Epithelial cell of prostate (primary cell): ENCODE results near the gene DNAL1.

Experiments used
- DNase-seq: peaks from one replicate; pipeline ENCODE4 v3.0.0-alpha.2; 2011; ENCODE audit warnings: low read depth, low spot score
- H3K27ac ChIP-seq: fragments of 450-650 bp; 2 replicates; pipeline ENCODE4 v1.5.1; 2017; ENCODE audit warnings: mild to moderate bottlenecking

DNAL1 gene

DNA sequence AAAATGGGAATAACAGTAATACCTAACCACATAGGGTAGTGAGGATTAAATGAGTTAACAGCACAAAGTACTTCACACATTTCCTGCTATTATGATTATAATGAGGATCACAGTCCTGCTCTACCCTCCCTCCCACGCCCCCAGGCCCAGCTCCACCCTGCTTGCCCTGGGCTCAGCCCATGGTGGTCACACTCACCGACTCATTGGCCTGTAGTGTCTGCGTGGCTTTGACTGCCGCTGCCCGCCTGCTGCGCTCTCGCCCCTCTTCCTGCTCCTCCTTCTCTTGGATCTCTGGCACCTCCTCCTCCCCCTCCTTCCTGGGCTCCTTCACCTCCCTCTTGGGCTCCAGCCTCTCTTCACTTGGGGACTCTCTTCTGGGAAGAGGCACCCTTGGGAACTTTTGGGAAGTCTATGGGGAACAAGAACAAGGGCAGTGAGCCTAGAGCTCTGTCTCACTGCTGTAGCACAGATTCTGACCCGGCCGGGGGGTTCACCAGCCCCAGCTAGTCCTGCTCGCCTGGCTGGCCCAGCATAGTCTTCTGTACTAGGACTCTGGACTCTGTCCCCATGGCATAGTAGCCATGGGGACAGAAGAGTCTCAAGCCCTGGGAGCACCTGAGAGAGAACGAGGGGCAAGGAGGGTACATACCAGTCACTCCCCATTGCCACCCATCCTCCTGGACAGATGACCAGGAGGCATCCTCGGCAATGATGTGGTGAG is 76.5 kb downstream of the DNAL1 start:
- H3K27ac ChIP-seq, result no peak overlapping the region
- no peak for DNase-seq

DNA sequence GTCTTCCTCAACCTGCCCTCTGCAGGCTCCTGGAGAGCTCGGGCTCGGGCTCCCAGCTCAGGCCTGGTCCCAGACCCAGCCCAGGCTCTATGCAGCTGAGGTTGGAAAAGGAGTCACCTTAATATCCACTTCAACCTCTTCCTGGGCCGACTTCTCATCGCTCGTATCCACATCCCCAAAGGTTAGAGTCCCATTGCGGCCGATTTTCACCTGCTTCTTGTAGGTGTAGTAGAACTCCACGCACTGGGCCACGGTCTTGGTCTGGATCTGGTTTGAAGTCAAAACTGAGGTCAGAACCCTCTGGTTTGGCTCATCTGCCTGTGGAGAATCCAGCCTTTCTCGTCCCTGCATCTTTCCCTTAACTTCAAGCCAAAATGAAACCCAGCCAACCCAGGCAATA is 77.8 kb downstream of the DNAL1 start:
- no peak overlapping the region for H3K27ac ChIP-seq
- DNase-seq, result no peak

- DNase-seq, result no peak
- H3K27ac ChIP-seq, result peak overlapping the region; percentile 89
Measured at GRCh38 chr14:73723406-73723796, 78.6 kb downstream of the DNAL1 start.

- DNase-seq, result peak; percentile 33
- H3K27ac ChIP-seq, result peak overlapping the region; percentile 89
Measured at GRCh38 chr14:73723797-73724661, 79.2 kb downstream of the DNAL1 start.

GRCh38 chr14:73724696-73725095 is 79.9 kb downstream of the DNAL1 start:
- no peak for DNase-seq
- H3K27ac ChIP-seq, result peak overlapping the region; percentile 89

- no peak for DNase-seq
- peak overlapping the region; percentile 89 for H3K27ac ChIP-seq
Measured at GRCh38 chr14:73725116-73726024, 80.6 kb downstream of the DNAL1 start.

DNA sequence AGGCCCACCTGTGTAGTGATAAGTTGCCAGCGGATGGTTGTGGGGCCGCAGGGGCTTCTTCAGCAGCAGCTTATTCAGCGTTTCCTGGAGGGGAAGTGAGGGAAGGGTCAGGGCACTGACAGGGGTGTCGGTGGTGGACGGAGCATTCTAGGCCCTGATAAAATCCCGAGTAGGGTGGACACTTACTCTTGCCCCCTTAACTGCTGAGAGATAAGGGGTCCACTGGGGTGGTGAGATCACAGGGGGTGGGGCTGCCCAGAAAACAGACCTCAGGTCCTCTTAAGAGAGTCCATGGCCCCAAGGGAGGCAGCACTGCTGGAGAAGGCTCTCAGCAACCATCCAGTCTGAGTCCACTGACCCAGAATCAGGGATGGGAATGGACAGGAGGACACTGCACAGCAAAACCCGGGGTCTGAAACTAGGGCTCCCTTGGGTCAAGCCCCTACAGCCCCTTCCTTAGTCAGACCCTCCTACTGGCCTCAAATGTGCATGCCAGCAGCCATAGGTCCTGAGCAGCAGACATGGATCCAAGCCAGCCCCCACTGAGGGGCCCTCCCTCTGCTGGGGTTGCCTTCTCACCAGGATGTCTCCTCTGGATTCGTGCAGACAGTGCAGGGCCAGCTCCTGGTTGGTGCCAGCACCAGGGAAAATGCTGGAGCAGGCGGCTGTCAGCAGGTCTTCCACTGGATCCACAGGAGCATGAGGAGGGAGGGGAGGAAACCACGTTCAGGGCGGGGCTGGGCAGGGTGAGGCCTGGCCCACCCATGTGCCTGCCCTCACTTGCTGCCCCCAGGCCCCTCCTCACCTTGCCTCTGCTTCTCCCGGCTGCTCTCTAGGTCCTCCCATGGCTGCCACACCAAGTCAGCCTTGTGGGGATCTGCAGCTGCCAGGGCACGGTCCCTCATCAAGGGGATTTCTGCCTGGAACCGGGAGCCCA is 81.5 kb downstream of the DNAL1 start:
- no peak for DNase-seq
- peak overlapping the region; percentile 89 for H3K27ac ChIP-seq

- no peak for DNase-seq
- H3K27ac ChIP-seq, result peak overlapping the region; percentile 89
Measured at GRCh38 chr14:73727166-73727565, 82.4 kb downstream of the DNAL1 start.

GRCh38 chr14:73728717-73729330 is 84.0 kb downstream of the DNAL1 start:
- no peak for DNase-seq
- peak overlapping the region; percentile 25 for H3K27ac ChIP-seq

DNA sequence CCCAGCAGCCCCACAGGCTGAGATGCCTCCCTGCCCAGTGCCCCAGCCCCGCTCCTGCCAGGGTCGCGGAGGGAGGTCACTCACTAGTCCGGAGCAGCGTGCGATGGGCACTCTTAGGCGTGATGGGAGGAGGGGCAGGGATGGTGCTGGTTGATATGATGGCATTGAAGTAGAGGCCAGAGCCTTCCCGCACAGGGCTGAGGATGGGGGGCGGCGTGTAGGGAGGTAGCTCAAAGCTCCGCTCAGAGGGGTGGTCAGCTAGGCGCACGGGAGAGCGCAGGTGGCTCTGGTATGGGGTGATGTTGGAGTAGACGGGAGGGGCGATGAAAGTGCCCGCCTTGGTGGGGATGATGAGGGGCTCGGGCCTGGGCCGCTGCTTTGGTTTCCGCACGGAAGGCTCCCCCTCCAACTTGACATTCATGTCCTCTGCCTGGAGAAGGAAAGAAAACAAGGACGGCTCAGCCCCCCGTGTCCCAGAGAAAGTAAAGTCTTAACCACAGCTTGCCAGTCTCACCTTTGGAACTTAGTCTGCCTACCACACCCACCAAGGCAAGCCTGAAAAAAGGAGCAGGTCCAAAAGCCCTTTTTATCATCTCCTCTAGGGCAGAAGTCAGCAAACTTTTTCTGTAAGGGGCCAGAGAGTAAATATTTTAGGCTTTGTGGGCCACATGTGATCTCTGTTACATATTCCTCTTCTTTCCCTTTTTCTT is 84.9 kb downstream of the DNAL1 start:
- H3K27ac ChIP-seq, result no peak overlapping the region
- no peak for DNase-seq

- no peak for DNase-seq
- H3K27ac ChIP-seq, result no peak overlapping the region
Measured at GRCh38 chr14:73731111-73731510, 86.3 kb downstream of the DNAL1 start.

GRCh38 chr14:73732006-73732405 is 87.2 kb downstream of the DNAL1 start:
- DNase-seq, result no peak
- H3K27ac ChIP-seq, result no peak overlapping the region

DNA sequence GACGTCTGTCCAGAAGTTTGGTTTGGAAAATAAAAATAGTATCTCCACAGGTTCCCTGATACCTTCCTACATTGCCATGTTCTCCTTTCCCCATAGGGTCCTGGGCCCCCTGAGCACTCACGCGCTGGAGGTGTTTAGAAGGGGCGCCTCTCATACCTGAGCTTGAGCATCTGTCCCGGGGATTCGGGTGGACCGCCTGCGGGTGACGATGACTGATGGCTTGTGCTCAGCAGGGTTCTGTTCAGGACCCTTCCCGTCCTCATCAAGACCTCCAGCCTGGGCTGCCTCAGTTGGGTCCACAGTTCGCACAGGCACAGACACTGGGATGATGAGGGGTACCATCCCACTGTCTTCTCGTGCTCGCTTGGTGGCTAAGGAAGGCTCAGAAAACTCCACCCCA is 92.1 kb downstream of the DNAL1 start:
- H3K27ac ChIP-seq, result no peak overlapping the region

DNA sequence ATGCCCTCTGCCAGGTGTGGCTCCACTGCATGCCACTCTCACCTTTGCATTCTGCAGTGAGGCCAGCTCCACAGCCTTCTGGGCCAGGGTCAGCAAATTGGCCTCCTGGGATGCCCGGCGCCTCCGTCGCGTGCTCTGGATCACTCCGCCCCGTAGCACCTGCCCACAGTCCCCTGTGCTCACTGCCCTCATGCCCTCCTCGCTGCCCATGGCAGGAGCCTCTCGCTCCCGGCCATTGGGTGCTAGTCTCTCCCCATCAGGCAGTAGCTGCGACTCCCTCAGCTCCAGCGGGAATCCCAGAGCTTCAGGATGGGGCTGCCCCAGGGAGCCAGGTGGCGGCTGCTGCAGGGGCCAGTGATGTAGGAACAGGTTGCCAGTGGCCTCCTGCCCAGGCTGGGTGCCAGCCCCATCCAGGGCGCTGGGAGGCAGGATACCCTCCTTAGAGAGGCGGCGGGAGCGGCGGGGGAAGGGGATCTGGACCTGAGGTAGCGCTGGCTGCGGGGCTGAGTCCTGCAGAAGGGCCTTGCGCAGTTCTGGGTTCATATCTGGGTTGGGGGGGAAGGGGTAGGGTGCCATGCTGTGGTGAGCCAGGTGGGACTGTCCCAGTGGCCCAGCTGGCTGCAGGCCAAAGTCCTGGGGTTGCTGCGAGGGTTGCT is 93.9 kb downstream of the DNAL1 start:
- no peak for DNase-seq
- no peak overlapping the region for H3K27ac ChIP-seq

More for the DNA sequence above, 92.1 kb downstream of the DNAL1 start:
- no peak for DNase-seq

GRCh38 chr14:73739174-73739898 is 94.5 kb downstream of the DNAL1 start:
- no peak overlapping the region for H3K27ac ChIP-seq
- DNase-seq, result no peak

DNA sequence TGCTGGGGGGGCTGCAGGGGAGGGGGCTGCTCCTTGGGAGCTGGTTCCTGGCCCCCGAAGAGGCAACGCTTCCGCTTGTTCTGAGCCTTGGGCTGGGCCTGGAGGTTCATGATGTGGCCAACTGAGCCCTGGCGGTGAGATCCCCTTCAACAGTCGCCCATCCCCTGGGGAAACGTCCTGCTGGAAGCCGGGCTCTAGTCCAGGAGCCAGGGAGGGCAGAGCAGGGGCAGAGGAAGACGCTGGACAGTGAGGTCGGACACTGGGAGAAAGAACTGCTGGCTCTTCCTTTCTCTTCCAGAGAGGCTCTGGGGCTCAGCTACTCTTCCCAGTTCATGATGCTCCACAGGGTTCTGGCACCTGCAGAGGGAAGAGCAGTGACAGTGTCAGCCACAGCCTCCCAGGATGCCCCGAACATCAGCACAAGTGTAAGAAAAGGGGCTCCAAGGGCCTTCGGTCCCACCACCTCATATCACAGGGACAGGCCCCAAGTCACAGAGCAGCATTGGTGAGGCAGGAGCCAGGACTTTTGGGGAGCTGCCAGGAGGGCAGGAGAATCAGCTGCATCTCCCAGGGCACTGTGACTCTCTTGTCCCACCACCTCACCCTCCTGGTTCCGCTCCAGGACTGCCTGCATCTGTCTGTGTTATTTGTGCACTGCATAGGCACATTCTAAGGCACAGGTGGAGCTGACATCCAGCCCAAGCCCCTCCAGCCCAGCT is 95.3 kb downstream of the DNAL1 start:
- no peak for DNase-seq
- peak overlapping the region; percentile 86 for H3K27ac ChIP-seq
